CD4-positive, CD25-positive, alpha-beta regulatory T cell (primary cell): ENCODE measurements around the gene IGSF6. TPM values are rescaled to one million over a fixed set of nuclear protein-coding genes. Genes with fewer than 3 reads are reported as not detected.
"Not testable (repeated sequence)": the region's sequence is repeated elsewhere in the genome, so short reads cannot be mapped to it uniquely, and the experiment has no call there.

Experiments used
- ATAC-seq, 2 donors: fragments of 150-1000 bp; cut with Tn5 transposase; one replicate each; pipeline ENCODE4 v1.10.0; 2021; ENCODE audit warnings: low read depth in 2 of 2, moderate number of reproducible peaks in 2 of 2, moderate library complexity in 1 of 2
- DNase-seq, 3 donors: peaks; one replicate each; pipeline versions ENCODE4 v3.0.0 to v3.0.0-alpha.2; 2012 to 2022; ENCODE audit warnings: mixed read lengths in 1 of 3
- H3K27ac ChIP-seq: one replicate; pipeline ENCODE4 v1.7.0; 2013; ENCODE audit warnings: mild to moderate bottlenecking, low read length; ENCODE audit not compliant: insufficient read depth, poor library complexity, severe bottlenecking
- H3K27me3 ChIP-seq: one replicate; pipeline ENCODE4 v1.7.0; 2013; ENCODE audit warnings: low read length; ENCODE audit not compliant: control insufficient read depth, insufficient read depth
- H3K36me3 ChIP-seq: one replicate; pipeline ENCODE4 v1.7.0; 2013; ENCODE audit warnings: mild to moderate bottlenecking, low read length, moderate library complexity; ENCODE audit not compliant: control insufficient read depth, insufficient read depth
- H3K4me1 ChIP-seq: 2 replicates; pipeline ENCODE4 v1.7.0; 2013; ENCODE audit warnings: mild to moderate bottlenecking, low read length; ENCODE audit not compliant: insufficient read depth, control insufficient read depth, poor library complexity, severe bottlenecking
- H3K4me3 ChIP-seq: one replicate; pipeline ENCODE4 v1.7.0; 2013; ENCODE audit warnings: low read depth, mild to moderate bottlenecking, low read length, moderate library complexity
- H3K9me3 ChIP-seq, 2 experiments: 1 replicate in 1 of 2; 2 replicates in 1 of 2; pipeline ENCODE4 v1.7.0; 2013; ENCODE audit warnings: low read length in 2 of 2, mild to moderate bottlenecking in 1 of 2, moderate library complexity in 1 of 2; ENCODE audit not compliant: control insufficient read depth in 2 of 2
- H3K27ac Mint-ChIP-seq, 3 donors: one replicate each; pipeline ENCODE4 v1.8.0; 2020 to 2022; ENCODE audit warnings: mild to moderate bottlenecking in 3 of 3, mixed read lengths in 3 of 3, moderate library complexity in 2 of 3
- H3K27me3 Mint-ChIP-seq: one replicate; pipeline ENCODE4 v1.8.0; 2022; ENCODE audit warnings: mild to moderate bottlenecking, mixed read lengths
- H3K36me3 Mint-ChIP-seq: one replicate; pipeline ENCODE4 v1.8.0; 2020; ENCODE audit warnings: mixed read lengths
- H3K4me1 Mint-ChIP-seq, 4 donors: one replicate each; pipeline ENCODE4 v1.8.0; 2020 to 2022; ENCODE audit warnings: mixed read lengths in 4 of 4, mild to moderate bottlenecking in 1 of 4
- H3K4me3 Mint-ChIP-seq, 4 donors: one replicate each; pipeline ENCODE4 v1.8.0; 2020 to 2022; ENCODE audit warnings: mild to moderate bottlenecking in 4 of 4, mixed read lengths in 4 of 4, moderate library complexity in 3 of 4
- H3K9me3 Mint-ChIP-seq, 7 donors: one replicate each; pipeline ENCODE4 v1.8.0; 2020 to 2022; ENCODE audit warnings: mixed read lengths in 7 of 7, mild to moderate bottlenecking in 3 of 7, moderate library complexity in 2 of 7
- polyA plus RNA-seq, 4 donors: library from polyadenylated mRNA; unstranded; fragments of 300-500 nt; fragmentation: Illumina TruSeq; gene quantifications; one replicate each; pipeline ENCODE4 v1.2.3, GENCODE V29; 2021
- total RNA-seq: library from RNA; stranded (reverse); gene quantifications from one replicate; pipeline ENCODE4 v1.2.3, GENCODE V29; 2022

The IGSF6 gene
- 0.25 TPM for total RNA-seq
- 1 to 10 TPM in 1 of 4 donors, under 1 TPM in 3; 0.13 to 1.1 (median 0.19) TPM for polyA plus RNA-seq

GRCh38 chr16:21652453-21652852 is at the start of gene IGSF6:
TSS of gene IGSF6 (minus strand) at chr16:21652608. CDS start at chr16:21652598, 10 bp downstream.
- no peak within 1 kb of the TSS for H3K4me3 Mint-ChIP-seq
- no peaks in the 10 kb centered on the region for H3K9me3 ChIP-seq
- no peaks in the 10 kb centered on the region for H3K27me3 Mint-ChIP-seq
- peak within 1 kb of the TSS in 2 of 3 donors; percentile 64 to 68 for H3K27ac Mint-ChIP-seq
- peaks cover 12 to 49% (median 26%) of the 10 kb centered on the region in 4 donors for H3K4me1 Mint-ChIP-seq
- H3K4me1 ChIP-seq, result peaks cover 22% of the 10 kb centered on the region
- no peak within 1 kb of the TSS for H3K4me3 ChIP-seq
- ATAC-seq (no peak), DNase-seq (no peak)
- H3K36me3 Mint-ChIP-seq, result peaks cover 12% of the 10 kb centered on the region
- no peak within 1 kb of the TSS for H3K27ac ChIP-seq
- H3K27me3 ChIP-seq, result no peaks in the 10 kb centered on the region
- peaks cover 20% of the 10 kb centered on the region for H3K36me3 ChIP-seq
- no peaks in the 10 kb centered on the region for H3K9me3 Mint-ChIP-seq

- Mint-ChIP-seq H3K27ac (no peak overlapping the region), H3K4me3 (no peak overlapping the region), H3K9me3 (peaks cover 0 to 1% (median 0%) of the 10 kb centered on the region in 7 donors), H3K27me3 (peaks cover 21% of the 10 kb centered on the region), H3K36me3 (peaks cover 3% of the 10 kb centered on the region), H3K4me1 (no peaks in the 10 kb centered on the region)
- Histone ChIP-seq H3K4me1 (no peaks in the 10 kb centered on the region), H3K9me3 (no peaks in the 10 kb centered on the region), H3K4me3 (no peak overlapping the region), H3K27ac (no peak overlapping the region), H3K36me3 (no peaks in the 10 kb centered on the region), H3K27me3 (no peaks in the 10 kb centered on the region)
- ATAC-seq (no peak), DNase-seq (no peak)
Measured at GRCh38 chr16:21701271-21701670, 48.9 kb upstream of the IGSF6 start.

GRCh38 chr16:21698169-21699032 is 46.0 kb upstream of the IGSF6 start:
- Histone ChIP-seq H3K27ac (no peak overlapping the region), H3K9me3 (no peaks in the 10 kb centered on the region), H3K4me3 (no peak overlapping the region), H3K4me1 (no peaks in the 10 kb centered on the region), H3K36me3 (no peaks in the 10 kb centered on the region), H3K27me3 (no peaks in the 10 kb centered on the region)
- H3K36me3 Mint-ChIP-seq, result peaks cover 3% of the 10 kb centered on the region
- peaks cover 27% of the 10 kb centered on the region for H3K27me3 Mint-ChIP-seq
- H3K4me3 Mint-ChIP-seq, result no peak overlapping the region
- H3K4me1 Mint-ChIP-seq, result no peaks in the 10 kb centered on the region
- ATAC-seq (no peak), DNase-seq (no peak)
- H3K9me3 Mint-ChIP-seq, result no peaks in the 10 kb centered on the region
- H3K27ac Mint-ChIP-seq, result no peak overlapping the region

GRCh38 chr16:21697032-21697431 is 44.6 kb upstream of the IGSF6 start:
- no peaks in the 10 kb centered on the region for H3K4me1 Mint-ChIP-seq
- no peaks in the 10 kb centered on the region for H3K36me3 ChIP-seq
- DNase-seq (no peak), ATAC-seq (no peak)
- H3K36me3 Mint-ChIP-seq, result peaks cover under 1% of the 10 kb centered on the region
- H3K9me3 Mint-ChIP-seq, result no peaks in the 10 kb centered on the region
- H3K4me1 ChIP-seq, result no peaks in the 10 kb centered on the region
- no peak overlapping the region for H3K27ac Mint-ChIP-seq
- no peak overlapping the region for H3K4me3 Mint-ChIP-seq
- no peak overlapping the region for H3K27ac ChIP-seq
- H3K27me3 ChIP-seq, result no peaks in the 10 kb centered on the region
- no peaks in the 10 kb centered on the region for H3K9me3 ChIP-seq
- H3K27me3 Mint-ChIP-seq, result peaks cover 29% of the 10 kb centered on the region
- no peak overlapping the region for H3K4me3 ChIP-seq

GRCh38 chr16:21694609-21695008 is 42.2 kb upstream of the IGSF6 start:
- no peak overlapping the region for H3K4me3 ChIP-seq
- H3K36me3 Mint-ChIP-seq, result no peaks in the 10 kb centered on the region
- H3K36me3 ChIP-seq, result no peaks in the 10 kb centered on the region
- ATAC-seq (no peak), DNase-seq (no peak)
- no peaks in the 10 kb centered on the region for H3K4me1 Mint-ChIP-seq
- H3K27ac ChIP-seq, result no peak overlapping the region
- H3K9me3 Mint-ChIP-seq, result peaks cover 0 to 2% (median 0%) of the 10 kb centered on the region in 7 donors
- peaks cover 29% of the 10 kb centered on the region for H3K27me3 Mint-ChIP-seq
- H3K27me3 ChIP-seq, result no peaks in the 10 kb centered on the region
- H3K9me3 ChIP-seq, result no peaks in the 10 kb centered on the region
- no peak overlapping the region for H3K4me3 Mint-ChIP-seq
- peak overlapping the region in 1 of 3 donors; percentile 9 for H3K27ac Mint-ChIP-seq
- no peaks in the 10 kb centered on the region for H3K4me1 ChIP-seq

- not testable (repeated sequence) for H3K27me3 ChIP-seq, H3K36me3 ChIP-seq, H3K4me1 ChIP-seq, H3K27ac Mint-ChIP-seq, H3K4me3 Mint-ChIP-seq, H3K9me3 ChIP-seq, H3K36me3 Mint-ChIP-seq, ATAC-seq, H3K4me3 ChIP-seq, DNase-seq, H3K27ac ChIP-seq, H3K4me1 Mint-ChIP-seq, H3K9me3 Mint-ChIP-seq
- H3K27me3 Mint-ChIP-seq, result peaks cover 16% of the 10 kb centered on the region
Measured at GRCh38 chr16:21690967-21691366, 38.6 kb upstream of the IGSF6 start.

GRCh38 chr16:21689107-21689506 is 36.7 kb upstream of the IGSF6 start:
- Histone ChIP-seq H3K36me3 (no peaks in the 10 kb centered on the region), H3K27me3 (no peaks in the 10 kb centered on the region), H3K9me3 (peaks cover 0 to 2% of the 10 kb centered on the region in 2 experiments), H3K27ac (no peak overlapping the region), H3K4me1 (no peaks in the 10 kb centered on the region), H3K4me3 (no peak overlapping the region)
- no peaks in the 10 kb centered on the region for H3K4me1 Mint-ChIP-seq
- peaks cover 0 to 7% (median 0%) of the 10 kb centered on the region in 7 donors for H3K9me3 Mint-ChIP-seq
- H3K27ac Mint-ChIP-seq, result no peak overlapping the region
- peaks cover 15% of the 10 kb centered on the region for H3K27me3 Mint-ChIP-seq
- no peaks in the 10 kb centered on the region for H3K36me3 Mint-ChIP-seq
- no peak for DNase-seq
- ATAC-seq, result no peak
- H3K4me3 Mint-ChIP-seq, result no peak overlapping the region

- peaks cover 16% of the 10 kb centered on the region for H3K27me3 Mint-ChIP-seq
- H3K4me3 Mint-ChIP-seq, result no peak overlapping the region
- peaks cover 0 to 7% (median 0%) of the 10 kb centered on the region in 7 donors for H3K9me3 Mint-ChIP-seq
- no peaks in the 10 kb centered on the region for H3K36me3 Mint-ChIP-seq
- no peak overlapping the region for H3K27ac Mint-ChIP-seq
- no peaks in the 10 kb centered on the region for H3K4me1 Mint-ChIP-seq
- peaks cover 3% of the 10 kb centered on the region for H3K27me3 ChIP-seq
- H3K4me3 ChIP-seq, result no peak overlapping the region
- H3K9me3 ChIP-seq, result peaks cover 0 to 2% of the 10 kb centered on the region in 2 experiments
- no peaks in the 10 kb centered on the region for H3K36me3 ChIP-seq
- H3K27ac ChIP-seq, result no peak overlapping the region
- DNase-seq (no peak), ATAC-seq (no peak)
- H3K4me1 ChIP-seq, result no peaks in the 10 kb centered on the region
Measured at GRCh38 chr16:21685034-21685455, 32.6 kb upstream of the IGSF6 start.
